Measurements from ENCODE around the gene RAI2. TPM values are rescaled to one million over a fixed set of nuclear protein-coding genes. Genes with fewer than 3 reads are reported as not detected.

Gene RAI2
- total RNA-seq, 1 donor: 0.36 TPM

DNA sequence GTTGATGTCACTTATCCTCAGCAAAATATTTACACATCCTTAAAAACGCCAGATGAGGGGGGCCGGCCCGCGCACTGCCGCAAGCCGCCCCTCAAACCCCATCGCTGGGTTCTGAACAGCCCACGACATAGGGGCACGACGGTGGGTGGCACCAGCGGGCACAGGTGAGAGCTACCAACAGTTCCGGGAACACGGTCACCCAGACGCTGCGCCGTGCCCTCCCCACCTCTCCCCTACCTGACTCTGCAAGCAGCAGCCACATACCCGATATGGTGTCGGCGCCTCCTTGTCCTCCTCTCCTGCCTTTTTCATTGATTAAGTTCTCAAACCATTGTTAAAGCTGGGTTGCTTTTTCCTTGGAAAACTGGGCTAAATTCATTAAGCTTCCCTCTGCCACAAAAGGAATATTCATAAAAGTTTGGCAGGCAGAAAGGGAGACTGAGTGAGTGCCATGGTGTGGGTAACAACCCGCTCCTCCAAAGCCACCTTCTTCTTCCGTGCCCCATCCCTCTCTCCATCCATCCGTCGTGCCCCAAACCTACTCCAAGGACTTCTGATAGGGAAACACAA, 1.4 kb downstream of the RAI2 start:
- no peak for DNase-seq (ENCODE audit: insufficient read length, low spot score, missing footprints)
- Histone ChIP-seq H3K4me2 (ENCODE audit: insufficient read depth, low read length) (no peak overlapping the region), H3K27me3 (ENCODE audit: insufficient read depth, low read length) (peaks cover 46% of the 10 kb centered on the region), H3K36me3 (ENCODE audit: insufficient read depth, low read length) (no peaks in the 10 kb centered on the region), H4K20me1 (ENCODE audit: insufficient read depth, low read length) (no peaks in the 10 kb centered on the region), H3K4me3 (ENCODE audit: insufficient read depth, low read length) (no peak overlapping the region), H3K79me2 (ENCODE audit: insufficient read depth, low read length) (no peaks in the 10 kb centered on the region), H3K4me1 (ENCODE audit: insufficient read depth, low read length) (no peaks in the 10 kb centered on the region), H3K27ac (ENCODE audit: low read depth, low read length) (no peak overlapping the region), H3K9me3 (ENCODE audit: low read depth, low read length) (no peaks in the 10 kb centered on the region), H2AFZ (ENCODE audit: low read length) (no peak overlapping the region)
- TF ChIP-seq, protein P1, sequence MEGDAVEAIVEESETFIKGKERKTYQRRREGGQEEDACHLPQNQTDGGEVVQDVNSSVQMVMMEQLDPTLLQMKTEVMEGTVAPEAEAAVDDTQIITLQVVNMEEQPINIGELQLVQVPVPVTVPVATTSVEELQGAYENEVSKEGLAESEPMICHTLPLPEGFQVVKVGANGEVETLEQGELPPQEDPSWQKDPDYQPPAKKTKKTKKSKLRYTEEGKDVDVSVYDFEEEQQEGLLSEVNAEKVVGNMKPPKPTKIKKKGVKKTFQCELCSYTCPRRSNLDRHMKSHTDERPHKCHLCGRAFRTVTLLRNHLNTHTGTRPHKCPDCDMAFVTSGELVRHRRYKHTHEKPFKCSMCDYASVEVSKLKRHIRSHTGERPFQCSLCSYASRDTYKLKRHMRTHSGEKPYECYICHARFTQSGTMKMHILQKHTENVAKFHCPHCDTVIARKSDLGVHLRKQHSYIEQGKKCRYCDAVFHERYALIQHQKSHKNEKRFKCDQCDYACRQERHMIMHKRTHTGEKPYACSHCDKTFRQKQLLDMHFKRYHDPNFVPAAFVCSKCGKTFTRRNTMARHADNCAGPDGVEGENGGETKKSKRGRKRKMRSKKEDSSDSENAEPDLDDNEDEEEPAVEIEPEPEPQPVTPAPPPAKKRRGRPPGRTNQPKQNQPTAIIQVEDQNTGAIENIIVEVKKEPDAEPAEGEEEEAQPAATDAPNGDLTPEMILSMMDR (IDR thresholded peaks at IDR 0.05; ENCODE audit: extremely low read depth, low read depth, low read length): no peak

GRCh38 chrX:17854531-17854930, 6.6 kb downstream of the RAI2 start:
- H3K4me2 ChIP-seq (ENCODE audit: insufficient read depth, low read length): no peak overlapping the region
- H3K36me3 ChIP-seq (ENCODE audit: insufficient read depth, low read length): no peaks in the 10 kb centered on the region
- TF ChIP-seq, protein P1 (IDR thresholded peaks at IDR 0.05; ENCODE audit: extremely low read depth, low read depth, low read length): no peak
- no peak for DNase-seq (ENCODE audit: insufficient read length, low spot score, missing footprints)
- no peak overlapping the region for H3K4me3 ChIP-seq (ENCODE audit: insufficient read depth, low read length)
- H3K27ac ChIP-seq (ENCODE audit: low read depth, low read length): no peak overlapping the region
- no peaks in the 10 kb centered on the region for H3K4me1 ChIP-seq (ENCODE audit: insufficient read depth, low read length)
- H4K20me1 ChIP-seq (ENCODE audit: insufficient read depth, low read length): no peaks in the 10 kb centered on the region
- no peak overlapping the region for H2AFZ ChIP-seq (ENCODE audit: low read length)
- peaks cover 26% of the 10 kb centered on the region for H3K27me3 ChIP-seq (ENCODE audit: insufficient read depth, low read length)
- no peaks in the 10 kb centered on the region for H3K9me3 ChIP-seq (ENCODE audit: low read depth, low read length)
- no peaks in the 10 kb centered on the region for H3K79me2 ChIP-seq (ENCODE audit: insufficient read depth, low read length)

GRCh38 chrX:17854069-17854468, 7.0 kb downstream of the RAI2 start:
- H3K27me3 ChIP-seq (ENCODE audit: insufficient read depth, low read length): peaks cover 23% of the 10 kb centered on the region
- no peaks in the 10 kb centered on the region for H3K36me3 ChIP-seq (ENCODE audit: insufficient read depth, low read length)
- TF ChIP-seq, protein P1 (IDR thresholded peaks at IDR 0.05; ENCODE audit: extremely low read depth, low read depth, low read length): no peak
- H3K4me2 ChIP-seq (ENCODE audit: insufficient read depth, low read length): no peak overlapping the region
- H4K20me1 ChIP-seq (ENCODE audit: insufficient read depth, low read length): no peaks in the 10 kb centered on the region
- no peak for DNase-seq (ENCODE audit: insufficient read length, low spot score, missing footprints)
- H3K9me3 ChIP-seq (ENCODE audit: low read depth, low read length): no peaks in the 10 kb centered on the region
- no peaks in the 10 kb centered on the region for H3K4me1 ChIP-seq (ENCODE audit: insufficient read depth, low read length)
- no peaks in the 10 kb centered on the region for H3K79me2 ChIP-seq (ENCODE audit: insufficient read depth, low read length)
- H2AFZ ChIP-seq (ENCODE audit: low read length): no peak overlapping the region
- no peak overlapping the region for H3K27ac ChIP-seq (ENCODE audit: low read depth, low read length)
- H3K4me3 ChIP-seq (ENCODE audit: insufficient read depth, low read length): no peak overlapping the region

DNA sequence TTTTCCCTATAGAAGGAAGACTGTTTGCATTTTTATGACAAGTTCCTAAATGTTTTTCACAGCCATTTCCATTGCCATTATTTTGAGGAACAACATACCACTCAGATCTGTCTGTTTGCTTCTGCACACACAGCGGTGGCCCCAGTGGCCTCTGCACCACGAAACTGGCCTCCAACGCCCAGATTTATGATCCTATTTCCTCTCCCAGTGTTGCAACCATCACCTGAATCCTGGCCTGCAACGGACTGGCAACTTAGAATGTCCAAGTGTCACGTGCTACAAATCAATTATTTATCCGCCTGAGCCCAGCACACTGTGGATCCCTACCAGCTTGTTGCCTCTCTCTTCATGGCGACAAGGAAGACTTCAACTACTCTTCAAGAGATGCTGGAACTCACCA, 9.2 kb downstream of the RAI2 start:
- no peak for DNase-seq (ENCODE audit: insufficient read length, low spot score, missing footprints)
- Histone ChIP-seq H3K36me3 (ENCODE audit: insufficient read depth, low read length) (no peaks in the 10 kb centered on the region), H3K4me1 (ENCODE audit: insufficient read depth, low read length) (no peaks in the 10 kb centered on the region), H2AFZ (ENCODE audit: low read length) (no peak overlapping the region), H3K9me3 (ENCODE audit: low read depth, low read length) (no peaks in the 10 kb centered on the region), H3K27ac (ENCODE audit: low read depth, low read length) (no peak overlapping the region), H4K20me1 (ENCODE audit: insufficient read depth, low read length) (no peaks in the 10 kb centered on the region), H3K4me2 (ENCODE audit: insufficient read depth, low read length) (no peak overlapping the region), H3K4me3 (ENCODE audit: insufficient read depth, low read length) (no peak overlapping the region), H3K79me2 (ENCODE audit: insufficient read depth, low read length) (no peaks in the 10 kb centered on the region), H3K27me3 (ENCODE audit: insufficient read depth, low read length) (peaks cover 11% of the 10 kb centered on the region)
- TF ChIP-seq, protein P1 (IDR thresholded peaks at IDR 0.05; ENCODE audit: extremely low read depth, low read depth, low read length): no peak

Data from osteoblast (primary cell).